GM21526 (cell line): ENCODE data around the gene PIF1.
"Not testable (repeated sequence)": the region's sequence is repeated elsewhere in the genome, so short reads cannot be mapped to it uniquely, and the experiment has no call there.

Experiments
- ATAC-seq: cut with Tn5 transposase; IDR thresholded peaks from one replicate; pipeline ENCODE4 v1.9.1; 2021; ENCODE audit warnings: moderate library complexity; ENCODE audit not compliant: unreplicated experiment, low FRiP score

The PIF1 gene

DNA sequence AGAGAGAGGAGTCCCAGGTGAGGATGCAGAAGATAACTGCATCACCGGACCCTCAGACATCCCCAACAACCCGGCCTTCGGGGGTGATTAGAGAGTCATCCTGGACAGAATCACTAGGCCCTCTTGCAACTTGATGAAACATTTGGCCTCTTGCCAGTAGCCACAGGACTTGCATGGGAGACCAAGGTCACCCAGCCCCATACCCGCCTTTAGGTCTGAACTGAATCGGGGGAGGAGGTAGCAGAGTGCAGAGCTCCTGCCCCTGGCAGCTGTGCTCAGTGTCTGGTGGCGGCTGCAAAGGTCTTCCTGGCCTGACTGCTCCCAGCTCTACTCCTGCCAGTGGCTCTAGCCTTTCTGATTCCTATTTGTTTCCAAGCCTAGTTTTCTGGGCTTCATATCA lies 12.4 kb downstream of the PIF1 start:
- ATAC-seq: no peak

- ATAC-seq: no peak
These were observed 14.7 kb downstream of the PIF1 start for GRCh38 chr15:64810497-64811326.

GRCh38 chr15:64809649-64810496 lies 15.6 kb downstream of the PIF1 start:
- no peak for ATAC-seq

DNA sequence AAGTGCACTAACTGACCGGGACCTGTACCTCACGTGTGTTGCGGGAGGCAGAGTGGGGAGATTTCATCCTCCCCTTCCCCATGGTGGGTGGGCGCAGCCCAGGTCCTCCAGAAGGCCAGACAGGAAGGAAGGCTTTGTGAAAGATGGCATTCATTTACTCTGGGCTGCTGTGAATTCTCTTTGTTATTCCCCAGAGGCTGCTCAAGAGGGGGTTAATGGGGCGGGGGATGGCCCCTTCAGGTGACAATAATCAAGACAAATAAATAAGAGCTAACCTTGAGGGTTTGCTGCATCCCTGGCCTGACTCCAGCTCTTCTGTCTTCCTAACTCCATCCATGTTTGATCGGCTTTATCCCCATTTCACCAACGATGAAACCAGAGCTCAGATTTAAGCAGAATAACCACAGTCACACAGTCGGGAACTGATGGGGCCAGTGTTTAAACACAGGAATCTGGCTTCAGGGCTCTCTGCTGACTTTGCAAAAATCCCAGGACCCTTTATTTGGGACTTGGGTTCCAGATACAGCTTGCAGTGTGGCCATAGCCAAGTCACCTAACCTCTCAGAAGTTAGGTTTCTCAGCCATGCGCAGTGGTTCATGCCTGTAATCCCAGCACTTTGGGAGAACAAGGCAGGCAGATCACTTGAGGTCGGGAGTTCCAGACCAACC lies 16.5 kb downstream of the PIF1 start:
- no peak for ATAC-seq

DNA sequence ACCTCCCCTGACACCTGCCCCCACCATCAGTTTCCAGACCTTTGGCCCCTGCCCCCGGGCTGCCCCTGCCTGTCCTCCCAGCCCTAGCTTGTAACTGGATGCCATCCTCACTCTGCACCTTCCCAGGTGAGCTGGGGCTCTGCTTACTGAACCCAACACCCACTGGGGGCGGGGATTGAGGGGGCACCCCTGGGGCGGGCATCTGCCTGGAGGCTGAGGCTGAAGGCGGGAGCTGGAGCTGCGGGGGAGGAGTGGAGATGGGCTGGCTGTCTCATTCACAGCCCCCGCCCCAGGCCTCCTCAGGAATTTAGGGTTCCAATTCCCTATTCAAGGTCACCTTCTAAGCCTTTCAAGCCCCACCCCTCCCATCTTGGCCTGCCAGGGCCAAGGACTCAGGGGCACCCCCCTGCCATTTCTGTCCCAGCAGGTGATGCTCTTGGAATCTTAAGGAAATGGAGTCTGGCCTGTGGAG lies 17.7 kb downstream of the PIF1 start:
- no peak for ATAC-seq

GRCh38 chr15:64807051-64807749 lies 18.2 kb downstream of the PIF1 start:
- no peak for ATAC-seq

GRCh38 chr15:64806509-64806908 lies 18.9 kb downstream of the PIF1 start:
- ATAC-seq: no peak

GRCh38 chr15:64804619-64805018 lies 20.8 kb downstream of the PIF1 start:
- no peak for ATAC-seq

DNA sequence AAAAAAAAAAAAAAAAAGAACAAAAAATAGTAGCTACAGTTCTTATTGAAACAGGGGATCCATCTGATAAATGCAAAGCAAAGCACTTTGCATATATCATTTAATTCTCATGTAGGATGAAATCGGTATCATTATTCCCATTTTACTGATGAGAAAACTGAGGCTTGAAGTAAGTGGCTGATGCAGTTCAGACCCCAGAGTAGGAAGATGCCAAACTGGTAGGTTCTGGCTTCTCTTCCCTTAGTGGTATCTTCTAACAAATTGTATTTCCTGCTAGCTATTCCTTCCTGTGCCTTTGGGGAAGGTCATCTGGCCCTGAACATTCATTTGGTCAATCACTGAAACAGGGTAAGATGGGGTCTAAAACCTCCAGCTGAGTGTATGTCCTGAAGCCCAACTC lies 21.9 kb downstream of the PIF1 start:
- no peak for ATAC-seq

- no peak for ATAC-seq
These were observed 25.0 kb downstream of the PIF1 start for GRCh38 chr15:64800476-64800875.

DNA sequence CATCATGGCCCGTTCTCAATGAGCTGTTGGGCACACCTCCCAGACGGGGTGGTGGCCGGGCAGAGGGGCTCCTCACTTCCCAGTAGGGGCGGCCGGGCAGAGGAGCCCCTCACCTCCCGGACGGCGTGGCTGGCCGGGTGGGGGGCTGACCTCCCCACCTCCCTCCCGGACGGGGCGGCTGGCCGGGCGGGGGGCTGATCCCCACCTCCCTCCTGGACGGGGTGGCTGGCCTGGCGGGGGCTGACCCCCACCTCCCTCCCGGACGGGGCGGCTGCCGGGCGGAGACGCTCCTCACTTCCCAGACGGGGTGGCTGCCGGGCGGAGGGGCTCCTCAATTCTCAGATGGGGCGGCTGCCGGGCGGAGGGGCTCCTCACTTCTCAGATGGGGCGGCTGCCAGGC lies 26.5 kb downstream of the PIF1 start:
- not testable (repeated sequence) for ATAC-seq

- not testable (repeated sequence) for ATAC-seq
These were observed 29.5 kb downstream of the PIF1 start for GRCh38 chr15:64795921-64796320.

- not testable (repeated sequence) for ATAC-seq
These were observed 30.1 kb downstream of the PIF1 start for GRCh38 chr15:64795299-64795698.

- ATAC-seq: no peak
These were observed 33.2 kb downstream of the PIF1 start for GRCh38 chr15:64792282-64792681.

GRCh38 chr15:64791401-64791800 lies 34.0 kb downstream of the PIF1 start:
- ATAC-seq: no peak

DNA sequence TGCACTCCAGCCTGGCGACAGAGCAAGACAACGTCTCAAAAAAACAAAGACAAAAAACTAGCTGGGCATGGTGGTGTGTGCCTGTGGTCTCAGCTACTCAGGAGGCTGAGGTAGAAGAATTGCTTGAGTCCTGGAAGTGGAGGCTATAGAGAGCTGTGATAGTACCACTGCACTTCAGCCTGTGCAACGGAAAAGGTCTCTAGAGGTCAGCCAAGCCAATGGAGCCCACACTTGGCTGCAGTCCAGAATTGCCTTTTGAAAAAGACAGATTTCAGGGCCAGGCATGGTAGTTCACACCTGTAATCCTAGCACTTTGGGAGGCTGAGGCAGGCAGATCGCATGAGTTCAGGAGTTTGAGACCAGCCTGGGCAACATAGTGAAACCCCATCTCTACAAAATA lies 41.7 kb downstream of the PIF1 start:
- ATAC-seq: no peak

GRCh38 chr15:64782751-64783150 lies 42.7 kb downstream of the PIF1 start:
- no peak for ATAC-seq

GRCh38 chr15:64781299-64781698 lies 44.1 kb downstream of the PIF1 start:
- ATAC-seq: no peak

- ATAC-seq: no peak
These were observed 44.8 kb downstream of the PIF1 start for GRCh38 chr15:64780600-64781156.

GRCh38 chr15:64779630-64780029 lies 45.8 kb downstream of the PIF1 start:
- no peak for ATAC-seq
